GM19468 (cell line): ENCODE measurements around the gene SUN1.
"Not testable (repeated sequence)": the region's sequence is repeated elsewhere in the genome, so short reads cannot be mapped to it uniquely, and the experiment has no call there.

Source experiments
- ATAC-seq: cut with Tn5 transposase; IDR thresholded peaks from one replicate; pipeline ENCODE4 v1.9.1; 2021; ENCODE audit warnings: mild to moderate bottlenecking, moderate library complexity, moderate number of reproducible peaks; ENCODE audit not compliant: unreplicated experiment; ENCODE audit errors: extremely low read depth

SUN1 gene

GRCh38 chr7:898855-899681 lies 66.8 kb downstream of the SUN1 start:
- no peak for ATAC-seq

- no peak for ATAC-seq
These were observed 67.5 kb downstream of the SUN1 start for GRCh38 chr7:899806-900205.

GRCh38 chr7:900331-901040 lies 68.2 kb downstream of the SUN1 start:
- no peak for ATAC-seq

GRCh38 chr7:901041-901387 lies 68.7 kb downstream of the SUN1 start:
- no peak for ATAC-seq

GRCh38 chr7:901388-902154 lies 69.3 kb downstream of the SUN1 start:
- ATAC-seq, result no peak

GRCh38 chr7:902996-903395 lies 70.7 kb downstream of the SUN1 start:
- no peak for ATAC-seq

GRCh38 chr7:903921-904755 lies 71.9 kb downstream of the SUN1 start:
- ATAC-seq, result no peak

- no peak for ATAC-seq
These were observed 72.6 kb downstream of the SUN1 start for GRCh38 chr7:904847-905246.

GRCh38 chr7:906776-907157 lies 74.5 kb downstream of the SUN1 start:
- ATAC-seq, result no peak

- ATAC-seq, result no peak
These were observed 75.1 kb downstream of the SUN1 start for GRCh38 chr7:907158-907980.

GRCh38 chr7:908159-908581 lies 75.9 kb downstream of the SUN1 start:
- no peak for ATAC-seq

GRCh38 chr7:908591-909357 lies 76.5 kb downstream of the SUN1 start:
- ATAC-seq, result not testable (repeated sequence)

GRCh38 chr7:909358-910329 lies 77.4 kb downstream of the SUN1 start:
- ATAC-seq, result no peak

- ATAC-seq, result no peak
These were observed 78.2 kb downstream of the SUN1 start for GRCh38 chr7:910441-910861.

GRCh38 chr7:910931-911431 lies 78.7 kb downstream of the SUN1 start:
- no peak for ATAC-seq

- no peak for ATAC-seq
These were observed 79.7 kb downstream of the SUN1 start for GRCh38 chr7:911791-912480.
